Measurements from ENCODE around the gene RNF44. TPM values are rescaled to one million over a fixed set of nuclear protein-coding genes. Genes with fewer than 3 reads are reported as not detected.

RNF44 gene
- total RNA-seq, 1 experiment from 2014 or later, result 58.4 TPM

GRCh38 chr5:176550275-176550831, 13.2 kb upstream of the RNF44 start:
- H3K9me2 ChIP-seq (ENCODE audit: insufficient read depth), result no peaks in the 10 kb centered on the region
- H3K79me2 ChIP-seq (ENCODE audit: insufficient read depth, low read length), result no peaks in the 10 kb centered on the region
- H3K4me2 ChIP-seq (ENCODE audit: low read length), result no peak overlapping the region
- H3K27me3 ChIP-seq (ENCODE audit: insufficient read depth, low read length), result no peaks in the 10 kb centered on the region
- peaks cover 15 to 40% of the 10 kb centered on the region in 2 experiments for H3K4me1 ChIP-seq (ENCODE audit: control insufficient read depth in 1 of 2, insufficient read depth in 2 of 2, low read length in 2 of 2)
- H3K4me3 ChIP-seq (replicated peaks in 1 of 2; ENCODE audit: low read depth in 1 of 2, low read length in 2 of 2), result no peak overlapping the region
- ChIA-PET RAD21 (ENCODE audit: low non-redundant PET in 1 of 2, low total read pairs in 2 of 2, uncharacterized antibody in 2 of 2, unreplicated experiment in 2 of 2) (no interaction called here), POLR2A (no interaction called here), CTCF (no interaction called here)
- H4K20me1 ChIP-seq (ENCODE audit: insufficient read depth), result no peaks in the 10 kb centered on the region
- intact Hi-C loops (cut with micrococcal nuclease), result no loop called here
- H3K27ac ChIP-seq (ENCODE audit: low read depth, low read length), result no peak overlapping the region
- ATAC-seq (no peak), DNase-seq (ENCODE audit: low read depth, low spot score) (no peak)
- H2AFZ ChIP-seq (ENCODE audit: low read depth, low read length, poor library complexity, severe bottlenecking), result no peak overlapping the region
- BruUV-seq (replicated peaks), result no TSS peak
- no peaks in the 10 kb centered on the region for H3K9me3 ChIP-seq (ENCODE audit: control insufficient read depth in 1 of 2, insufficient read depth in 1 of 2, low read depth in 1 of 2, low read length in 2 of 2)
- H3K36me3 ChIP-seq (ENCODE audit: control insufficient read depth in 1 of 2, insufficient read depth in 2 of 2, low read length in 2 of 2), result no peaks in the 10 kb centered on the region
- no peak overlapping the region for H3K9ac ChIP-seq (ENCODE audit: low read length)
- TF ChIP-seq, protein P1, sequence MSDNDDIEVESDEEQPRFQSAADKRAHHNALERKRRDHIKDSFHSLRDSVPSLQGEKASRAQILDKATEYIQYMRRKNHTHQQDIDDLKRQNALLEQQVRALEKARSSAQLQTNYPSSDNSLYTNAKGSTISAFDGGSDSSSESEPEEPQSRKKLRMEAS (IDR thresholded peaks at IDR 0.05), result no peak
- TF ChIP-seq ELF1 (IDR thresholded peaks at IDR 0.05; ENCODE audit: borderline replicate concordance, low read depth) (no peak), CEBPB (IDR thresholded peaks at IDR 0.05; ENCODE audit: low read depth) (no peak), EZH2phosphoT487 (IDR thresholded peaks at IDR 0.05; ENCODE audit: borderline replicate concordance) (no peak), FOSL1 (IDR thresholded peaks at IDR 0.05; ENCODE audit: low read depth) (no peak), SIN3A (IDR thresholded peaks at IDR 0.05; ENCODE audit: low read depth) (no peak), JUND (IDR thresholded peaks at IDR 0.05) (no peak), CBX3 (IDR thresholded peaks at IDR 0.05; ENCODE audit: low read depth) (no peak), TCF7L2 (IDR thresholded peaks at IDR 0.05; ENCODE audit: borderline replicate concordance, extremely low read depth, insufficient read depth, insufficient read length) (no peak), EGR1 (IDR thresholded peaks at IDR 0.05; ENCODE audit: low read depth) (no peak), SRF (IDR thresholded peaks at IDR 0.05; ENCODE audit: low read depth) (no peak), YY1 (IDR thresholded peaks at IDR 0.05; ENCODE audit: extremely low read depth, insufficient replicate concordance, low read depth, low read length) (no peak), ZNF274 (IDR thresholded peaks at IDR 0.05; ENCODE audit: low read depth, low read length) (no peak), RAD21 (IDR thresholded peaks at IDR 0.05; ENCODE audit: low read depth) (no peak), ZFX (IDR thresholded peaks at IDR 0.05) (no peak), CTCF (IDR thresholded peaks at IDR 0.05 in 2 of 3, conservative IDR thresholded peaks at IDR 0.05 in 1 of 3; ENCODE audit: borderline replicate concordance in 1 of 3, insufficient read depth in 1 of 3, low read depth in 2 of 3, low read length in 2 of 3) (no peak), POLR2A (IDR thresholded peaks at IDR 0.05; ENCODE audit: borderline replicate concordance, extremely low read depth, insufficient read depth, insufficient read length) (no peak)
- TF ChIP-seq, protein P2, sequence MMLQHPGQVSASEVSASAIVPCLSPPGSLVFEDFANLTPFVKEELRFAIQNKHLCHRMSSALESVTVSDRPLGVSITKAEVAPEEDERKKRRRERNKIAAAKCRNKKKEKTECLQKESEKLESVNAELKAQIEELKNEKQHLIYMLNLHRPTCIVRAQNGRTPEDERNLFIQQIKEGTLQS (IDR thresholded peaks at IDR 0.05), result no peak
- TF ChIP-seq, protein P3, sequence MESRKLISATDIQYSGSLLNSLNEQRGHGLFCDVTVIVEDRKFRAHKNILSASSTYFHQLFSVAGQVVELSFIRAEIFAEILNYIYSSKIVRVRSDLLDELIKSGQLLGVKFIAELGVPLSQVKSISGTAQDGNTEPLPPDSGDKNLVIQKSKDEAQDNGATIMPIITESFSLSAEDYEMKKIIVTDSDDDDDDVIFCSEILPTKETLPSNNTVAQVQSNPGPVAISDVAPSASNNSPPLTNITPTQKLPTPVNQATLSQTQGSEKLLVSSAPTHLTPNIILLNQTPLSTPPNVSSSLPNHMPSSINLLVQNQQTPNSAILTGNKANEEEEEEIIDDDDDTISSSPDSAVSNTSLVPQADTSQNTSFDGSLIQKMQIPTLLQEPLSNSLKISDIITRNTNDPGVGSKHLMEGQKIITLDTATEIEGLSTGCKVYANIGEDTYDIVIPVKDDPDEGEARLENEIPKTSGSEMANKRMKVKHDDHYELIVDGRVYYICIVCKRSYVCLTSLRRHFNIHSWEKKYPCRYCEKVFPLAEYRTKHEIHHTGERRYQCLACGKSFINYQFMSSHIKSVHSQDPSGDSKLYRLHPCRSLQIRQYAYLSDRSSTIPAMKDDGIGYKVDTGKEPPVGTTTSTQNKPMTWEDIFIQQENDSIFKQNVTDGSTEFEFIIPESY (IDR thresholded peaks at IDR 0.05; ENCODE audit: extremely low read depth, insufficient replicate concordance, low read length), result no peak
- TF ChIP-seq, protein P4, sequence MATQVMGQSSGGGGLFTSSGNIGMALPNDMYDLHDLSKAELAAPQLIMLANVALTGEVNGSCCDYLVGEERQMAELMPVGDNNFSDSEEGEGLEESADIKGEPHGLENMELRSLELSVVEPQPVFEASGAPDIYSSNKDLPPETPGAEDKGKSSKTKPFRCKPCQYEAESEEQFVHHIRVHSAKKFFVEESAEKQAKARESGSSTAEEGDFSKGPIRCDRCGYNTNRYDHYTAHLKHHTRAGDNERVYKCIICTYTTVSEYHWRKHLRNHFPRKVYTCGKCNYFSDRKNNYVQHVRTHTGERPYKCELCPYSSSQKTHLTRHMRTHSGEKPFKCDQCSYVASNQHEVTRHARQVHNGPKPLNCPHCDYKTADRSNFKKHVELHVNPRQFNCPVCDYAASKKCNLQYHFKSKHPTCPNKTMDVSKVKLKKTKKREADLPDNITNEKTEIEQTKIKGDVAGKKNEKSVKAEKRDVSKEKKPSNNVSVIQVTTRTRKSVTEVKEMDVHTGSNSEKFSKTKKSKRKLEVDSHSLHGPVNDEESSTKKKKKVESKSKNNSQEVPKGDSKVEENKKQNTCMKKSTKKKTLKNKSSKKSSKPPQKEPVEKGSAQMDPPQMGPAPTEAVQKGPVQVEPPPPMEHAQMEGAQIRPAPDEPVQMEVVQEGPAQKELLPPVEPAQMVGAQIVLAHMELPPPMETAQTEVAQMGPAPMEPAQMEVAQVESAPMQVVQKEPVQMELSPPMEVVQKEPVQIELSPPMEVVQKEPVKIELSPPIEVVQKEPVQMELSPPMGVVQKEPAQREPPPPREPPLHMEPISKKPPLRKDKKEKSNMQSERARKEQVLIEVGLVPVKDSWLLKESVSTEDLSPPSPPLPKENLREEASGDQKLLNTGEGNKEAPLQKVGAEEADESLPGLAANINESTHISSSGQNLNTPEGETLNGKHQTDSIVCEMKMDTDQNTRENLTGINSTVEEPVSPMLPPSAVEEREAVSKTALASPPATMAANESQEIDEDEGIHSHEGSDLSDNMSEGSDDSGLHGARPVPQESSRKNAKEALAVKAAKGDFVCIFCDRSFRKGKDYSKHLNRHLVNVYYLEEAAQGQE (IDR thresholded peaks at IDR 0.05; ENCODE audit: low read depth), result no peak
